ENCODE data around the gene AMER3. TPM values are rescaled to one million over a fixed set of nuclear protein-coding genes. Genes with fewer than 3 reads are reported as not detected.

The AMER3 gene
- not detected in 2 replicates for total RNA-seq

GRCh38 chr2:130755256-130756052 lies at the start of gene AMER3:
TSS of gene AMER3 (plus strand) at chr2:130755540. CDS start at chr2:130762073, 6,533 bp downstream.

GRCh38 chr2:130728549-130729316 lies 26.6 kb upstream of the AMER3 start, which contains the start of gene GPR148:
TSS of gene GPR148 (plus strand) at chr2:130729070. CDS start at chr2:130729152, 82 bp downstream.

Other genes with a start within 250 kb of the AMER3 start
- not detected in 2 replicates for gene POTEI, start 246.2 kb upstream of the AMER3 start, total RNA-seq
- gene CFC1B, start 234.3 kb upstream of the AMER3 start, total RNA-seq = not detected in 2 replicates
- gene CFC1, start 156.0 kb upstream of the AMER3 start, total RNA-seq = not detected in 2 replicates
- gene POTEJ, start 144.1 kb upstream of the AMER3 start, total RNA-seq = not detected in 2 replicates
- gene GPR148, start 26.5 kb upstream of the AMER3 start, total RNA-seq = not detected in 2 replicates
- 7.1 and 7.4 TPM in 2 replicates for gene ARHGEF4, start 81.4 kb downstream of the AMER3 start, total RNA-seq